ENCODE results near the gene PNMA8A. TPM values are rescaled to one million over a fixed set of nuclear protein-coding genes. Genes with fewer than 3 reads are reported as not detected.

Gene PNMA8A
- total RNA-seq, 4 donors from 2014 or later: 8.9 to 33.8 (median 19.5) TPM

DNA sequence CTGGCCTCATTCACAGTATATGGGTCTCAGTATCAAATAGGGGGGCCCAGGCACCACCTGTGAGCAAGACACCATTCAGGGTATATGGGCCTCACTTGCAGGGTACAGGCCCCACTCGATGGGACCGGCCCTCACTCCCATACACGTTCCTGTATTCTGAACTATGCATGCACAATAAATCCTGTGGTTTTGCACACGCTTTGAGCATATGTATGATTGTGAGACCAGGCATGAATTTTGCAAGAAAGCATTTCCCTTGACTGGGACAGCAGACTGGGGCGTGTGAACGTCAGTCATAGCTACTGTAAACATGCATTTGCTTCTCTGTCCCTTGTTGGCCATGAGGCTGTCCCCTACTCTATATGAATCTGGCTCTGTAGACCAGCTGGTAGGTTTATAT lies 24.9 kb upstream of the PNMA8A start:
- H3K4me3 ChIP-seq (replicated peaks in 1 of 3): no peak overlapping the region
- TF ChIP-seq, protein P1, sequence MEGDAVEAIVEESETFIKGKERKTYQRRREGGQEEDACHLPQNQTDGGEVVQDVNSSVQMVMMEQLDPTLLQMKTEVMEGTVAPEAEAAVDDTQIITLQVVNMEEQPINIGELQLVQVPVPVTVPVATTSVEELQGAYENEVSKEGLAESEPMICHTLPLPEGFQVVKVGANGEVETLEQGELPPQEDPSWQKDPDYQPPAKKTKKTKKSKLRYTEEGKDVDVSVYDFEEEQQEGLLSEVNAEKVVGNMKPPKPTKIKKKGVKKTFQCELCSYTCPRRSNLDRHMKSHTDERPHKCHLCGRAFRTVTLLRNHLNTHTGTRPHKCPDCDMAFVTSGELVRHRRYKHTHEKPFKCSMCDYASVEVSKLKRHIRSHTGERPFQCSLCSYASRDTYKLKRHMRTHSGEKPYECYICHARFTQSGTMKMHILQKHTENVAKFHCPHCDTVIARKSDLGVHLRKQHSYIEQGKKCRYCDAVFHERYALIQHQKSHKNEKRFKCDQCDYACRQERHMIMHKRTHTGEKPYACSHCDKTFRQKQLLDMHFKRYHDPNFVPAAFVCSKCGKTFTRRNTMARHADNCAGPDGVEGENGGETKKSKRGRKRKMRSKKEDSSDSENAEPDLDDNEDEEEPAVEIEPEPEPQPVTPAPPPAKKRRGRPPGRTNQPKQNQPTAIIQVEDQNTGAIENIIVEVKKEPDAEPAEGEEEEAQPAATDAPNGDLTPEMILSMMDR (IDR thresholded peaks at IDR 0.05): no peak
- TF ChIP-seq POLR2A (IDR thresholded peaks at IDR 0.05): no peak
- H3K36me3 ChIP-seq: no peaks in the 10 kb centered on the region
- no peak overlapping the region for H3K27ac ChIP-seq
- no peaks in the 10 kb centered on the region for H3K9me3 ChIP-seq
- WGBS, 2 donors: 76 to 80% methylated on average over 6 of the region's 6 CpGs
- peaks cover 5 to 20% of the 10 kb centered on the region in 2 donors for H3K4me1 ChIP-seq
- no peaks in the 10 kb centered on the region for H3K27me3 ChIP-seq
- intact Hi-C loops (cut with DNase I): no loop called here
- no peak for DNase-seq

DNA sequence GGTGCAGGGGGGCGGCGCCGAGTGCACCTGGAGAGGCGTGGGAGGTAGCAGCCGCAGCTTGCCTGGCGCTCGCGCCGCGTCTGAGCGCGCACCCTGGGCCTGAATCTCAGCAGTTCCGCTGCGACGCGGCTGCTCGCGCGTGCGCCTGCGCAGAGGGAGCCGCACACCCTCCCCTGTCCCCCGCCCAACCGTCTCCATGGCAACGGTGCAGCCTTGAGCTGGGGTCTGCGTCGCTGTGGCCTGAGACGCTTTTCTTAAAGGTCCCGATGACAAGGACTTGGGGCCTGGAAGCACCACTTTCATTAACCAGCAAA lies 24.4 kb upstream of the PNMA8A start, which contains the start of gene PNMA8B:
TSS of gene PNMA8B (minus strand) at position 82 of the 314 bp plus-strand sequence. CDS start 402 bp downstream, outside the sequence.
- peak; percentile 79 to 83 for DNase-seq
- H3K9me3 ChIP-seq: no peaks in the 10 kb centered on the region
- intact Hi-C loops (cut with DNase I): no loop called here
- no peak within 1 kb of the TSS for H3K27ac ChIP-seq
- H3K4me1 ChIP-seq: peaks cover 5 to 20% of the 10 kb centered on the region in 2 donors
- TF ChIP-seq, protein P1 (IDR thresholded peaks at IDR 0.05): no peak
- TF ChIP-seq POLR2A (IDR thresholded peaks at IDR 0.05): no peak
- no peaks in the 10 kb centered on the region for H3K36me3 ChIP-seq
- 25% methylated on average over 5 of the region's 29 CpGs; no CpG with 5 or more reads in 1 of the 2 donors for WGBS, 2 donors
- H3K4me3 ChIP-seq (replicated peaks in 1 of 3): peak within 1 kb of the TSS in 1 of 3 donors; percentile 12
- H3K27me3 ChIP-seq: no peaks in the 10 kb centered on the region

DNA sequence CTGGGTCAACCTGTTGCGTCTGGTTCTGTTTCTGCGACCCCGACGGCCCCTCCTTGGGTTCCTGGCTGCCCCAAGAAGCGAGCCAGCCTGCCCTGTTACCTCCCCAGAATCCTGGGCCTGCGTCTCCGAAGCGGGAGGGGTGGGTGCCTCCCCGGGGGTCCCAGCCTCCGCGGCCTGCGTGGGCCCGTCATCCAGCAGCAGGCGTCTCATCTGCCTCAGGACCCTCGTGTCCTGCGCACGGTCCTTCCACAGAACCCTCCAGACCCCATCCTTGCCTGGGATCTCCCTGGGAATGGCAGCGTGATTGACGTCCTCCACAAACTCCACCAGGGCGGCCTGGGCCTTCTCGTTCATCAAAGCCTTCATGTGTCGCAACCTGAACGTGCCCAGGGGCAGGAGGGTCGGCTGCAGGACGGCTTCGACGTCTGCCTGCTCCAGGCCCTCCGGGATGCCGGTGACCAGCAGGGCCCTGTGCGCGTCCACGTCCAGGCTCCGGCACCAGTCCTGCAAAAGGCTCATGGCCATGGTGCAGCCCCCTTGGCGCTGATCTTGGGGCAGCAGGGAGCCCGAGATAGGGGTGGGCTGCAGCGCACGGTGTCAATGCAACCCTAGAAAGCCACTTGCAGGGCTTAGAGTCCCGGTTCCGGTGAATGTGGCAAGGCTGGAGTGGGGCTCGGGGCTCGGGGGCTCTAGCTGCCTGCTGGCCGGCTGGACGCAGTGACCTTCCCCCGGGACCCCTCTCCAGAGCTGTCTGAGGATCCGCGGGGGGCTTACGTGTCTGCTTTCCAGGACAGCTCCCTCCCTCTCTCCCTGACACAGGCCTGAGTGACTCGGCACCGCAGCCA lies 23.8 kb upstream of the PNMA8A start:
- no peaks in the 10 kb centered on the region for H3K36me3 ChIP-seq
- H3K27me3 ChIP-seq: no peaks in the 10 kb centered on the region
- intact Hi-C loops (cut with DNase I): no loop called here
- no peak for TF ChIP-seq POLR2A (IDR thresholded peaks at IDR 0.05)
- TF ChIP-seq, protein P1 (IDR thresholded peaks at IDR 0.05): no peak
- peak overlapping the region in 1 of 3 donors; percentile 12 for H3K4me3 ChIP-seq (replicated peaks in 1 of 3)
- H3K4me1 ChIP-seq: peaks cover 5 to 20% of the 10 kb centered on the region in 2 donors
- DNase-seq: no peak
- H3K27ac ChIP-seq: no peak overlapping the region
- 61 to 71% methylated on average over 24 to 28 of the region's 49 CpGs for WGBS, 2 donors
- H3K9me3 ChIP-seq: no peaks in the 10 kb centered on the region

DNA sequence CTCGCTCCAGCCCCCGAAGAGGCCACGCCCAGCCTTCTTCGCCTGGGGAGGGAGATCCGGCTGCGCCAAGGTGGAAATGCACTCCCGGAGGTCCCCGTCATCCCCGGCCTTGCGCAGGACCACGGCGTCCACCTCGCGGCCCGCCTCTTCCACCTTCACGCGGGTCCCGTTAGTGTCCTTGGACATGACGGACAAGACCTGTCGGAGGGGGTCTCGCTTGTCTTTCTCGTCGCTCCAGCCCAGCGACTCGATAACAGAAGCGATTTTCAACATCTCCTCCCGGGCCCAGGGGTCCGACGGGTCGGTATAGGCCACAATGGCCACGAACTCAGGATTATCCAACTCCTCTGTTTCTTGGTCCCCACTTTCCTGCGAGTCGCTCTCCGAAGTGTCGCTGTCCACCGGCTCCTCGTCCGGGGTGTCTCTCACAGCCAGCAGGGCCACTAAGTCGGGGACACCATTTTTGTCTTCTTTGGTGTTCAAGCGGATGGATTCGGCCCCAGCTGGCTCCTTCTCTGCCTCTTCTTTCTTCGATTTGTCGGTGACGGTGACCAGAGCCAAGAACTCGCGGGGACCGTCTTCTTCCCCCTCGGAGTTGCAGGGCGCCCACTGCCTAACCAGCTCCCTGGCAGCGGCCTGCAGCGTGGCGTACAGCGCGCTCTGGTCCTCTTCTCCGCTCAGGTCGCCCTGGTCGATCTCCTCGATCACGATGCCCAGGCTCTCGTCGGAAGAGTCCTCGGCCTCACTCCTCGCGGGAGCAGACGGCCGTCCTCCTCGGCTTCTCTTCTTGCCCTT lies 23.0 kb upstream of the PNMA8A start:
- no peaks in the 10 kb centered on the region for H3K36me3 ChIP-seq
- peaks cover 2% of the 10 kb centered on the region for H3K27me3 ChIP-seq
- intact Hi-C loops (cut with DNase I): no loop called here
- no peaks in the 10 kb centered on the region for H3K9me3 ChIP-seq
- no peak for DNase-seq
- TF ChIP-seq, protein P1 (IDR thresholded peaks at IDR 0.05): no peak
- TF ChIP-seq POLR2A (IDR thresholded peaks at IDR 0.05): no peak
- H3K27ac ChIP-seq: no peak overlapping the region
- no peak overlapping the region for H3K4me3 ChIP-seq (replicated peaks in 1 of 3)
- WGBS, 2 donors: 77 to 83% methylated on average over 51 to 67 of the region's 67 CpGs
- H3K4me1 ChIP-seq: peaks cover 10 to 28% of the 10 kb centered on the region in 2 donors

Measured in thyroid gland (tissue), 4 donors.